Right lobe of liver (tissue), 4 donors: ENCODE results near the gene SYNDIG1L.

Experiments
- POLR2A ChIP-seq: fragments of 450-650 bp; IDR thresholded peaks from one replicate; pipeline ENCODE4 v1.6.1; 2017; ENCODE audit warnings: antibody characterized with exemption, mild to moderate bottlenecking
- TF ChIP-seq, protein P1 (sequence below), 4 donors: fragments of 200-600 bp in 3 of 4; fragments of 450-650 bp in 1 of 4; IDR thresholded peaks; one replicate each; pipeline versions ENCODE4 v1.5.1 to v1.8.0; 2016 to 2022; ENCODE audit warnings: antibody characterized with exemption in 4 of 4, mild to moderate bottlenecking in 2 of 4
- donor health status: DM: no; HTN: no; CAD: no.
- donor health status: DM: no; HTN: no; CAD: no.
- donor health status: DM: no; HTN: yes; CAD: no.

GRCh38 chr14:74380845-74381244 is 45.2 kb downstream of the SYNDIG1L start:
- TF ChIP-seq, protein P1, sequence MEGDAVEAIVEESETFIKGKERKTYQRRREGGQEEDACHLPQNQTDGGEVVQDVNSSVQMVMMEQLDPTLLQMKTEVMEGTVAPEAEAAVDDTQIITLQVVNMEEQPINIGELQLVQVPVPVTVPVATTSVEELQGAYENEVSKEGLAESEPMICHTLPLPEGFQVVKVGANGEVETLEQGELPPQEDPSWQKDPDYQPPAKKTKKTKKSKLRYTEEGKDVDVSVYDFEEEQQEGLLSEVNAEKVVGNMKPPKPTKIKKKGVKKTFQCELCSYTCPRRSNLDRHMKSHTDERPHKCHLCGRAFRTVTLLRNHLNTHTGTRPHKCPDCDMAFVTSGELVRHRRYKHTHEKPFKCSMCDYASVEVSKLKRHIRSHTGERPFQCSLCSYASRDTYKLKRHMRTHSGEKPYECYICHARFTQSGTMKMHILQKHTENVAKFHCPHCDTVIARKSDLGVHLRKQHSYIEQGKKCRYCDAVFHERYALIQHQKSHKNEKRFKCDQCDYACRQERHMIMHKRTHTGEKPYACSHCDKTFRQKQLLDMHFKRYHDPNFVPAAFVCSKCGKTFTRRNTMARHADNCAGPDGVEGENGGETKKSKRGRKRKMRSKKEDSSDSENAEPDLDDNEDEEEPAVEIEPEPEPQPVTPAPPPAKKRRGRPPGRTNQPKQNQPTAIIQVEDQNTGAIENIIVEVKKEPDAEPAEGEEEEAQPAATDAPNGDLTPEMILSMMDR (IDR thresholded peaks at IDR 0.05): no peak
- TF ChIP-seq POLR2A: no peak
